ENCODE data around the gene TOMM70. TPM values are rescaled to one million over a fixed set of nuclear protein-coding genes. Genes with fewer than 3 reads are reported as not detected.

Gene TOMM70
- total and polyA plus RNA-seq, 2 donors from 2014 or later, result 27.6 to 42.7 TPM

DNA sequence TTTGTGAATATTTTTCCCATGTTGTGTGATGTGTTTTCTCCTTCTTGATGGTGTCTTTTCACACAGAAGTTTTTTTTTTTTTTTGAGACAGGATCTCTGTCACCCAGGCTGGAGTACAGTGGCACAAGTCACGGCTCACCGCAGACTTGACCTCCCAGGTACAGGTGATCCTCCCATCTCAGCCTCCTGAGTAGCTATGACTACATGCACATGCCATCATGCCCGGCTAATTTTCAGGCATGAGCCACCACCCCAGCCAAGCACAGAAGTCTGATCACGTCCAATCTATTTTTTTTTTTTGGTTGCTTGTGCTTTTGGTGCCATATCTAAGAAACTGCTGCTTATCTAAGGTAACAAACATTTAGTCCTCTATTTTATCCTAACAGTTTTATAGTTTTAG, 24.6 kb downstream of the TOMM70 start:
- intact Hi-C loops (cut with DNase I), result no loop called here
- Histone ChIP-seq H3K27ac (ENCODE audit: low read depth in 2 of 2, low read length in 2 of 2) (no peak overlapping the region), H3K9ac (ENCODE audit: low read length in 3 of 3) (no peak overlapping the region), H3K36me3 (ENCODE audit: control insufficient read depth in 2 of 3, insufficient read depth in 3 of 3, low read length in 3 of 3) (peaks cover 16 to 40% (median 16%) of the 10 kb centered on the region in 3 donors), H3K4me3 (ENCODE audit: low read length in 3 of 3) (no peak overlapping the region), H3K27me3 (ENCODE audit: control insufficient read depth, insufficient read depth, low read length) (no peaks in the 10 kb centered on the region), H3K4me1 (ENCODE audit: control insufficient read depth in 2 of 3, insufficient read depth in 2 of 3, low read depth in 1 of 3, low read length in 3 of 3) (peaks cover 0 to 14% (median 0%) of the 10 kb centered on the region in 3 donors), H3K9me3 (ENCODE audit: control insufficient read depth in 2 of 3, insufficient read depth in 1 of 3, low read length in 3 of 3) (no peaks in the 10 kb centered on the region)
- DNase-seq, result no peak
- FAIRE-seq, result no peak
- TF ChIP-seq, protein P1, sequence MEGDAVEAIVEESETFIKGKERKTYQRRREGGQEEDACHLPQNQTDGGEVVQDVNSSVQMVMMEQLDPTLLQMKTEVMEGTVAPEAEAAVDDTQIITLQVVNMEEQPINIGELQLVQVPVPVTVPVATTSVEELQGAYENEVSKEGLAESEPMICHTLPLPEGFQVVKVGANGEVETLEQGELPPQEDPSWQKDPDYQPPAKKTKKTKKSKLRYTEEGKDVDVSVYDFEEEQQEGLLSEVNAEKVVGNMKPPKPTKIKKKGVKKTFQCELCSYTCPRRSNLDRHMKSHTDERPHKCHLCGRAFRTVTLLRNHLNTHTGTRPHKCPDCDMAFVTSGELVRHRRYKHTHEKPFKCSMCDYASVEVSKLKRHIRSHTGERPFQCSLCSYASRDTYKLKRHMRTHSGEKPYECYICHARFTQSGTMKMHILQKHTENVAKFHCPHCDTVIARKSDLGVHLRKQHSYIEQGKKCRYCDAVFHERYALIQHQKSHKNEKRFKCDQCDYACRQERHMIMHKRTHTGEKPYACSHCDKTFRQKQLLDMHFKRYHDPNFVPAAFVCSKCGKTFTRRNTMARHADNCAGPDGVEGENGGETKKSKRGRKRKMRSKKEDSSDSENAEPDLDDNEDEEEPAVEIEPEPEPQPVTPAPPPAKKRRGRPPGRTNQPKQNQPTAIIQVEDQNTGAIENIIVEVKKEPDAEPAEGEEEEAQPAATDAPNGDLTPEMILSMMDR (IDR thresholded peaks at IDR 0.05; ENCODE audit: borderline replicate concordance, extremely low read depth, insufficient read depth), result no peak

DNA sequence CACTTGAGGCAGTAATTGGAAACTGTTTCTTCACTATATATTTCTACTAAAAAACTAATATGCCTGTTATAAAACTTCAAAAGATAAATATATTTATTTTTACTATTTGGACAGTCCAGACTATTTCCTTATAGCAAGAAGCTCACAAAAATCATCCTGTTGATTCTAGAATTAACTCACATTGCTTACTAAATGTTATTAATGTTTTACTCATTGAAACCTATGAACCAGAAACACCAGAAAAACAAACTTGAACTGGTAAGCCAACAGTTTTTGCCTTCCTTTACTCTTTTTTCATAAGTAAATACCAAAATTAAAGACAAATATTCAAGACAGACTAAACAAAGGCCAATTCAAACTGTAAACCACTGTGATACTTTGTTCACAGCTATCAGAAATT, 26.4 kb downstream of the TOMM70 start:
- DNase-seq (no peak), FAIRE-seq (peak; percentile 90)
- TF ChIP-seq, protein P1 (IDR thresholded peaks at IDR 0.05; ENCODE audit: borderline replicate concordance, extremely low read depth, insufficient read depth), result no peak
- peaks cover 16 to 34% (median 19%) of the 10 kb centered on the region in 3 donors for H3K36me3 ChIP-seq (ENCODE audit: control insufficient read depth in 2 of 3, insufficient read depth in 3 of 3, low read length in 3 of 3)
- no peak overlapping the region for H3K9ac ChIP-seq (ENCODE audit: low read length in 3 of 3)
- H3K27me3 ChIP-seq (ENCODE audit: control insufficient read depth, insufficient read depth, low read length), result no peaks in the 10 kb centered on the region
- H3K4me3 ChIP-seq (ENCODE audit: low read length in 3 of 3), result peak overlapping the region in 1 of 3 donors; percentile 18
- peaks cover 0 to 14% (median 0%) of the 10 kb centered on the region in 3 donors for H3K4me1 ChIP-seq (ENCODE audit: control insufficient read depth in 2 of 3, insufficient read depth in 2 of 3, low read depth in 1 of 3, low read length in 3 of 3)
- intact Hi-C loops (cut with DNase I), result no loop called here
- H3K9me3 ChIP-seq (ENCODE audit: control insufficient read depth in 2 of 3, insufficient read depth in 1 of 3, low read length in 3 of 3), result no peaks in the 10 kb centered on the region
- H3K27ac ChIP-seq (ENCODE audit: low read depth in 2 of 2, low read length in 2 of 2), result peak overlapping the region; percentile 34 to 51

DNA sequence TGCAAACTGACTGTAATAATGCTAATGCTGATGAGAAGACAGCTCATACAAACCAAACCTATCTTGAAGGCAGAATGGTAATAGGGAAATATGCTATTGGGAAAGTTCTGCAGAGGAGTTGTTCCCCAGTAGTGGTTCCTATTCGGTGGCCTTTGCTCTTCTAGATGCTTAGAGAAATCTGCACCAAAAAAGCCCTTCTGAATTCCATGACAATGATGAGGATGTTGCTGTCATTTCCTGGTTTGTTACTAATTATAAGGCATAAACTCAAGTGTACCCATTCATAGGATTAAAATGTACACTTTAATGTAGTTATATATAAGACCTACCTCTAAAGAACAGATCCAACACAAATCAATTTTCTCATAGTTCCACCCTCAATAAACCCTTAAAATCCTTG, 30.1 kb downstream of the TOMM70 start:
- Histone ChIP-seq H3K4me3 (ENCODE audit: low read length in 3 of 3) (no peak overlapping the region), H3K36me3 (ENCODE audit: control insufficient read depth in 2 of 3, insufficient read depth in 3 of 3, low read length in 3 of 3) (peaks cover 7 to 36% (median 15%) of the 10 kb centered on the region in 3 donors), H3K4me1 (ENCODE audit: control insufficient read depth in 2 of 3, insufficient read depth in 2 of 3, low read depth in 1 of 3, low read length in 3 of 3) (peaks cover 0 to 14% (median 0%) of the 10 kb centered on the region in 3 donors), H3K27ac (ENCODE audit: low read depth in 2 of 2, low read length in 2 of 2) (no peak overlapping the region), H3K9me3 (ENCODE audit: control insufficient read depth in 2 of 3, insufficient read depth in 1 of 3, low read length in 3 of 3) (no peaks in the 10 kb centered on the region), H3K27me3 (ENCODE audit: control insufficient read depth, insufficient read depth, low read length) (no peaks in the 10 kb centered on the region), H3K9ac (ENCODE audit: low read length in 3 of 3) (no peak overlapping the region)
- intact Hi-C loops (cut with DNase I), result no loop called here
- FAIRE-seq (no peak), DNase-seq (no peak)
- TF ChIP-seq, protein P1 (IDR thresholded peaks at IDR 0.05; ENCODE audit: borderline replicate concordance, extremely low read depth, insufficient read depth), result no peak

DNA sequence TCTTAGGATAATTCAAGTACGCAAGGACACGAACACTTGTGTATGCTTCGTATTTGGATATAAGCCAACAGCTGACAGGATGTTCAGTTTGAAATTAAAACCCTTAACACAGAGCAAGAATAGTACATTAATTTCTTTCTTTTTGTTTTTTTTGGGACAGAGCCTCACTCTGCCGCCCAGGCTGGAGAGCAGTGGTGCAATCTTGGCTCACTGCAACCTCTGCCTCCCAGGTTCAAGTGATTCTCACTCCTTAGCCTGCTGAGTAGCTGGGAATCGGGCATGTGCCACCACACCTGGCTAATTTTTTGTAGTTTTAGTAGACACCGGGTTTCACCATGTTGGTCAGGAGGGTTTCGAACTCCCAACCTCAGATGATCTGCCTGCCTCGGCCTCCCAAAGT, 32.4 kb downstream of the TOMM70 start:
- FAIRE-seq, result no peak
- Histone ChIP-seq H3K9ac (ENCODE audit: low read length in 3 of 3) (no peak overlapping the region), H3K36me3 (ENCODE audit: control insufficient read depth in 2 of 3, insufficient read depth in 3 of 3, low read length in 3 of 3) (peaks cover 5 to 42% (median 15%) of the 10 kb centered on the region in 3 donors), H3K4me1 (ENCODE audit: control insufficient read depth in 2 of 3, insufficient read depth in 2 of 3, low read depth in 1 of 3, low read length in 3 of 3) (no peaks in the 10 kb centered on the region), H3K27me3 (ENCODE audit: control insufficient read depth, insufficient read depth, low read length) (no peaks in the 10 kb centered on the region), H3K27ac (ENCODE audit: low read depth in 2 of 2, low read length in 2 of 2) (no peak overlapping the region), H3K4me3 (ENCODE audit: low read length in 3 of 3) (no peak overlapping the region), H3K9me3 (ENCODE audit: control insufficient read depth in 2 of 3, insufficient read depth in 1 of 3, low read length in 3 of 3) (no peaks in the 10 kb centered on the region)
- TF ChIP-seq, protein P1 (IDR thresholded peaks at IDR 0.05; ENCODE audit: borderline replicate concordance, extremely low read depth, insufficient read depth), result no peak
- DNase-seq, result no peak
- intact Hi-C loops (cut with DNase I), result no loop called here
